ENCODE data around the gene PRUNE1.

The PRUNE1 gene

DNA sequence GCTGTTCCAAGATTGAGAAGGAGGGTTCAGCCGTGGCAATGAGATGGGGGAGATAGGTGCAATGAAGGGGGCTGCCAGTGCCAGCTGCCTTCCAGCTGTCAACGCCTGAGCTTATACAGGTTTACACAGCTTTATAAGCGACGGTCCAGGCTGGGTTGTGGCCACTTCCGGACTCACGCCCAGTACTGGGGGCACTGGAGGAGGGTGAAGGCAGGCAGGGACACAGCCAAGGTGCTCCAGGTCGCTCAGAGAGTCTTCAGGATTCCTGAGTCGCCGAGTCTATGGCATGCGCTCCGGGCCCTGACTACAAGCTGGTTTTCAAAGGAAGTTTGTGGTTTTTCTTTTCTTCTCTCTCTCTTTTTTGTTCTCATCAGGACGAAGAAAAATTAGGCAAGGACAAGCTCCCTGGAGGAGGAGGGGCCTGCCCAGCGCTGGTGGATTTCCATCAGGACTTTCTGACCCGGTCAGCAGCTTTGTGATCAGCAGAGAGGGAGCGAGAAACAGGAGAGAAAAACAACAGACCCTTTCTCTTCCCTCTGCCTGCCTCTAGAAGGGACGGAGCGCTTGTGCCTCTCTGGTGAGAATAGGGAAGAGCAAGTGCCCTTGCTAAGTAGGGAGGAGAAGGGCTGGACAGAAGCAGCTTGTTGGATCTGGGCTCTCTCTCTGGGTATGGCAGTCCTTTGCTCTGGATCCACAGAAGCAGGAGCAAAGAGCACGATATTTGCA, 1.8 kb upstream of the PRUNE1 start, which contains the start of gene MINDY1:
MINDY1 (minus strand) TSS at position 576 of the 726 bp plus-strand sequence. CDS start 4,285 bp downstream, outside the sequence.
- peak; percentile 41 to 80 for DNase-seq

DNA sequence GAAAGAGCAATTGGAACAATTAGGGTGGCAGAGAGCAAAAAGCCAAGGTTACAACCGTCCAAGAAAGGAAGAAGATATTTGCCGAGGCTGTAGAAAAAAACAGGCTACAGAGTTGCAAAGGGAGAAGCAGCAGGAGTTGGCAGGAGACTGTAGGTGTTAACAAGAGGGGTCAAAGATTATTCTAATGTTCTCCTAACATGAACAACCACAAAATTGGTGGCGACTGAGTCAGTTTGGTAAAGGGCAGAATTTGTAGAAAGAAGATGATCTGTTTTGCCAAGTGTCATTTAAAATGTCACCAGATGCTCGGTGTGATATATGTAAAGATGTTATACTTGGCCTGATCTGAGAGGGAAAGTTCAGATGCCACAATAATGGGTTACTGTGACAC, 401 bp upstream of the PRUNE1 start:
- DNase-seq: no peak

DNA sequence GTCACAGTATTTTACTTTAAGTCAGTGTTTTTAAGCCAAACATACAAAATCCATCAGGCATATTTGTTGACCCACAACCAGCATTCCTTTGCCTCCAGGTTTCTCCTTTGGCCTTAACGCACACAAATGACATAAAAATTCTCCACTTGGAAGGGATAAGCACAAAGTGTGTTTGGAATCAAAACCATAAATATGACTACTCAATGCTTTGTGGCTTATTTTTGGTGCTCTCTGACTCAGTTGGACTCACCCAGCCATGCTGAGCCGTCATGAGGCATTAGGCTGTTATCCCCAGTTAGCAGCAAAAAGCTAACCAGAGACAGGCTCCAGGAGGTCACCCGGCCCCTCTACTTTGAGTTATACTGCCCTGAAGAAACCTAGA, 948 bp downstream of the PRUNE1 start:
- DNase-seq: no peak

DNA sequence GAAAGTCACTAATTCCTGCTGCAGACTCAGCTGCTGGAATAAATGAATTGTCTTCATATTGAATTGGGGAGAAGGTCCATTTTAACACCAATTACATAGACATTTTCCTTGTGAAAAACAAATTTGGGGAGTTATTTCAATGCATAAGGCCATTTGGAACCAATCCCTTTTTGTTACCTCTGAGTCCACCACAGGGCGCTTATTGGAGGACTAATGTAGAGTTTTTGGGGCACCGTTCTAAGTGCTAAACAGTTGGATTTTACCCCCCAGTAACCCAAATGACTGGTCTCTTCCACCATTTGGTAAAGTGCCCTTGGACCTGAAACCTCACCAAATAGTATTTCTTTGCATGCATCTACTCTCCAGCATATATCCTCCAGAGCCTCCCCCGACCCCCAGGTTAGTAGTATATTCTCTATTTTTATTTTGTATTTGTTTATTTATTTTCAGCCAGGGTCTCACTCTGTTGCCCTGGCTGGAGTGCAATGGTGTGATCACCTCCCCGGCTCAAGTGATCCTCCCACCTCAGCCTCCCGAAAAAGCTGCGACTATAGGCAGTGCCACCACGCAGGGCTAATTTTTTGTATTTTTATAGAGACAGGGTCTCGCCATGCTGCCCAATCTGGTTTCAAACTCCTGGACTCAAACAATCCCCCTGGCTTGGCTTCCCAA, 1.6 kb downstream of the PRUNE1 start:
- no peak for DNase-seq

DNA sequence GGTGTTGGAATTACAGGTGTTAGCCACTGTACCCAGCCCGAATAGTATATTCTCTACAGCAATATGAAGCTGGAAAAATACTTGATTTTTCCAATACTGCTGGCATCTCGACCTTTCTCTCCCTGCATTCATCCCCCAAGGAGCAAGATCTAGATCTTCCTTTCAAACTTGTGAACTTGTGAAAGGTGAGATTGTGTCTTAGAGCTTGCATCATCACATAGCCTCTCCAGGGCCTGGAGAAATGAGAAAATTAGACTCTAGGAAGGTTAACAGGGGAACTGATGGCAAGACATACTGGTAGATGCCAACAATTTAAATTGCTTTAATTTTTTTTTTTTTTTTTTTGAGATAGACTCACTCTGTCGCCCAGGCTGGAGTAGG, 2.1 kb downstream of the PRUNE1 start:
- DNase-seq: no peak

DNA sequence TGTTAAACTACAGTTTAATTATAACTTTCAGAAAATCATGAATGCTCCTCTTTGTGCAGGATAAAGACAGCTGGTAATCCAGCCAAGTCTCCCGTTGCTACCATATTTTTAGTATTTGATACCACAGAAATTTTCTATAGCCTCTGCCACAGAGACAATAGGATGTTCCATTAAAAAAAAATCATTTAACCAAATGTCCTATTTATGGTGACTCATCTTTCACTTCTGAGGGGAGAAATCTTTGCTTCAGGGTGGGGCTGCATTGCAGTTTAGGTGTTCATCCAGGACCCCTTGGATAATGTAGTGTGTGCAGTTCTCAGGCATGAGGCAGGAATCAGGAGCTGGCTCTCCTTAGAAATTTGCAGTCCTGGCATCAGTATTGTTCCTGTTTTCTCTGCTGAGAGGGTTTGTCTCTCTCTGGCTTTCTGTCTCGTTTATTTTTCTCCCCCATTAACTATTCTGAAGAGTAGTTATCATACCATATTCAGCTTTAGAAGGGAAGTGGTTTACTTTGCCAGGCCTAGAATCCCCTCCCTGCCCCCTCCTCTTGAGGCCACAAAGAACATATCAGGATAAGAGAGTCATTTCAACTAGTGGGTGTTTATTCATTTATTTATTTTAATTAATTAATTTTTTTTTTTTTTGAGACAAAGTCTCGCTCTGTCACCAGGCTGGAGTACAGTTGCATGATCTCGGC, 3.1 kb downstream of the PRUNE1 start:
- no peak for DNase-seq

DNA sequence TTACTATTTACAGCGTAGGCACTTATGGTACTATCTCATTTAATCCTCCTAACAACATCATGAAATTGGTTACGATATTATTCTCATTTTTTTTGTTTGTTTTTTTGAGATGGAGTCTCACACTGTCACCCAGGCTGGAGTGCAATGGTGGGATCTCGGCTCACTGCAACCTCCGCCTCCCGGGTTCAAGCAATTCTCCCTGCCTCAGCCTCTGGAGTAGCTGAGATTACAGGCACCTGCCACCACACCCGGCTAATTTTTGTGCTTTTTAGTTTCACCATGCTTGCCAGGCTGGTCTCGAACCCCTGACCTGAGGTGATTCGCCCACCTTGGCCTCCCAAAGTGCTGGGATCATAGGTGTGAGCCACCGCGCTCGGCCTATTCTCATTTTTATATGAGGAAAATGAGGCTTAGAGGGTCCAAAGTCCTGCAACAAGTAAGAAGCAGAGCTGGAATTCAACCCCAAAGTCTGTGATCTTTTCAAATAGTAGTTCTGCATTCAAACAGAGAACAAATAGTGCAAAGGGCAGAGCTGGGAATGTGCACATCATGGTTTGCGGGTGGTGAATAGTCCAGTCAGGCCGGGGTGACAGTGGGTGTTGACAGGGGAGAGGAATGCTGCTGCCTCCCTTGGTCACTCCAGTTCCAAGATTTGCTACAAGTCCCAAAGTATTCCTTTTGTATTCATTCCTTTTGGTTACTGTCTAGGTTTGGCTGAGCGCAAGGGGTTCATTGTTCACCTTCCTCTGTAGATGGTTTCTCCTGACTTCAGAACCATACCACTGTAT, 4.6 kb downstream of the PRUNE1 start:
- no peak for DNase-seq

DNA sequence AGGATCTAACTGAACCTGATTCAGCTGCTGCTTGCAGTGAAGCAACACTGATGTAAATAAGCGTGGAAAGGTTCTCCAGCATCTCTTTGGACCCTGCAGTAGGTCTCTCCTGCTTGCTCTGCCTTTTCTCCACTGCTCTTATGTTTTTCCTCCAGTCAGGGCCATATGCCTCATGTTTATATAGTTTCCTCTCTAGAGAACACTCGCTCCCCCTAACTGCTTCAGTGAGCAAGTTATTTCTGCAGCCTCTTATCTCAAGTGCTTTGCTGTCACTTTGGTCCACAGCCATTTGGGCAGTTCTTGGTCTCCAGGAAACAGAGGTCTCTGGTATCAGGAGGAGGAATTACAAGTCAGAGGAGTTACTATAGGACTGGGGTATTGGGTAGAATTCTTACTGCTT, 5.3 kb downstream of the PRUNE1 start:
- no peak for DNase-seq

DNA sequence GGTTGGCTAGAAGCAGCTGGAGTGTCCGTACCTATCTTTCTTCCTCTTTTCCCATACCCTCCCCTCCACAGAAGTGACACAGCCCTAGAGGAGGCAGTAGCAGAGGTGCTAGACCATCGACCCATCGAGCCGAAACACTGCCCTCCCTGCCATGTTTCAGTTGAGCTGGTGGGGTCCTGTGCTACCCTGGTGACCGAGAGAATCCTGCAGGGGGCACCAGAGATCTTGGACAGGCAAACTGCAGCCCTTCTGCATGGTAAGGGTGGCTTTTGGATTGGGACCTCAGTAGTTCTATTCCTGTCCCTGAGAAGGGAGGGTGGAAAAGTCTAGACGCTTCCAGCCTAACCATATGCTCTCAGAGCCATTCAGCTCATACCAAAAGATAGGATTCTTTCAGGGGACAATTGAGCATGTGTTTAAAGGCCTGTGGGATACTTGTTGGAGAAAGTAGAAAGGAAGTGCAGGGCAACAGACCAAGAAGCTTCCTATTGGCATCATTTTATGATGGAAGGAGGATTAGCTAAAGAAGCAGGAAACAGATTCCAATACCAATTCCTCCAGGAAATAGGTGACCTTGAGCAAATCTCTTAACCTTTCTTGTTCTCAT, 16.4 kb downstream of the PRUNE1 start:
- DNase-seq: peak in 1 of 2 experiments; percentile 21

DNA sequence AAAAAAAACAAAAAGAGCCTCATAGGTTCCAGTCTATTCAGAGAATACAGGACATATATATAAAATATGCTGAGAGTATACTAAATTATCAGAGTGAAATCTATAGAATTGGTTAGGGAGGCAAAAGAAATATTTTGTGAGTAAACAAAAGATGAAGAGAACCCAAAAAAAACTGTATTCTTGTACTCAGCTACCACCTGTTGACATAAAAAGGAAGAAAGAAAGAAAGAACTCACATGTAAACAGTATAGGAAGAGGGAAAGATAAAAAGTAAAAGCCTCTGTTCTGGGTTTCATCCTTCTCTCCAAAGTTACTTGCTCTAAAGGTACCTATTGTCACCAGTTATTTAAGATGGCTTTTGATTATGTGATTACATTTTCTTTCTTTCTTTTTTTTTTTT, 18.2 kb downstream of the PRUNE1 start:
- DNase-seq: no peak

DNA sequence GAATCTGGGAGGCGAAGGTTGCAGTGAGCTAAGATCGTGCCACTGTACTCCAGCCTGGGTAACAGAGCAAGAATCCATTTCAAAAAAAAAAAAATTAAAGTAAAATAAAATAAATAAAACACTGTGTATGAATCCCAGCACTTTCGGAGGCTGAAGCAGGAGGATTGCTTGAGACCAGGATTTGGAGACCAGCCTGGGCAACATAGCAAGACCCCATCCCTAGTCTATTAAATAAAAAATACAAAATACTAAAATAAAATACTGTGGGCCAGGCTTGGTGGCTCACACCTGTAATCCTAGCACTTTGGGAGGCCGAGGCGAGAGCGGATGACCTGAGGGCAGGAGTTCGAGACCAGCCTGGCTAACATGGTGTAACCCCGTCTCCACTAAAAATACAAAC, 23.9 kb downstream of the PRUNE1 start:
- DNase-seq: no peak

DNA sequence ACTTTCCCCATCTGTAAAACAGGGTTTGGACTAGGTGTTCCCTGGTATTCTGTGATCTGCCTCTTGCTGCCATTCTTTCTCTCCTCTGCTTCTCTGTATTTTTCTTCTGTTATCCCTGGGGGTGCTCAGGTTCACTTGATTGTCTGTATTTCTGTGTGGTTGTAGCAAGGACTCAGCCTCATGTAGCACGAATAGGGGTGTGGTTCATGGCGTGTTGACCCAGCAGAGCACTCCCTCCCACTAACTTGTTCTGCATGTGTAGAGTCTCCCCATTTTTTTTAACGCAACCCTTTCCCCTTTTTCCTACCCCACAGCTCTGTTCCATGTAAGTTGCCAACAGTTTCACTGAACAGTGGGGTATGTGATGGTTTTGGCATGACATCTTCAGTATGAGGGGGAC, 26.9 kb downstream of the PRUNE1 start:
- DNase-seq: no peak

DNA sequence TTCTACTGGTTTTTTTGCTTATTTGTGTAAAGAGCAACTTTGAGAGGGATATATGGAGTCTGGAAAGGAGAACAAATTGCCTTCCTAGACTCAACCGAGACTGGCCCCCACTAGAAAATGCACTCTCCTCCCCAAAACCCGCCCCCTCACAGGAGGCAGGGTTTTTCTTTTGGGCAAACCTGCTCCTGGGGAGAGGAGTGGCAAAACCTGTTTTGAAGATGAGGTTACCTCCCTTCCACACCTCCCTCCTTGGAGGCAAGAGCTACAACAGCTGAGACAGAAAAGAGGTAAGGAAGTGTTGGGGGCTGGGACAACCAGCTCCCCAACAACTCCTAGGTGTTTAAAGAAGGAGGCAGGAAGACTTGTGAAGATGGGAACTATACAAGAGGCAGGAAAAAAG, 28.1 kb downstream of the PRUNE1 start, which contains the start of gene BNIPL:
BNIPL (plus strand) TSS at position 231 of the 400 bp plus-strand sequence; CDS start at position 371, 140 bp downstream.
- DNase-seq: no peak

DNA sequence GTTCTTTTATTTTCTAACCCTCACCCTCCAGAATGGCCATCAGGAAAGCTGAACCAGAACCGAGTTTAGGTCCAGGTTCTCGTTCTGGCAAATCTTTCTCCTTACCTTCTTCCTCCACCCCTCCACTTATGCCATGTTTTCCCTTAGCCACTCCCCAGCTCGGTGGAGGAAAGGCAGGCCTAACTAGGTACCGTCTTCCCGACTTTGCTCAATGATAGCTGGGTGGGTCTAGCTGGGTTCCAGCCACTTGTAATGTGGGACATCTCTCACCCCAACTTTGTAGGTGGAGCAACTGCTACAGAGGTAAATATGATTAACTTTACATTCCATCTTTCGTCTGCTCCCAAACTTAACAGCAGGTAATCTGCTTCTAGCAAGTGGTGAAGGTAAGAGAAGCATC, 28.8 kb downstream of the PRUNE1 start:
- no peak for DNase-seq

DNA sequence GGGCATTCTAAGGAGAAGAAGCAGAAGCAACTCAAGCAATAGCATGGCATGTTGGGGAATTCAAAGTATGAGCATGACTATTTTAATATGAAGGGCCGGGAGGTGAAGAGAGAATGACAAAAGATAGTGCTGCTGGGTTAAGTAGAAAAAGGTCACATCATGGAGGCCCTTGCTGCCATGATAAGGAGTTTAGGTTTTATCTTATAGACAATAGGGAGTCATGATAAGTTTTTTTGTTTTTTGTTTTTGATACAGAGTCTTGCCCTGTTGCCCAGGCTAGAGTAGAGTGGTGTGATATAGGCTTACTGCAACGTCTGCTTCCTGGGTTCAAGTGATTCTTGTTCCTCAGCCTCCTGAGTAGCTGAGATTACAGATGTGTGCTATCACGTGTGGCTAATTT, 31.3 kb downstream of the PRUNE1 start:
- DNase-seq: no peak

DNA sequence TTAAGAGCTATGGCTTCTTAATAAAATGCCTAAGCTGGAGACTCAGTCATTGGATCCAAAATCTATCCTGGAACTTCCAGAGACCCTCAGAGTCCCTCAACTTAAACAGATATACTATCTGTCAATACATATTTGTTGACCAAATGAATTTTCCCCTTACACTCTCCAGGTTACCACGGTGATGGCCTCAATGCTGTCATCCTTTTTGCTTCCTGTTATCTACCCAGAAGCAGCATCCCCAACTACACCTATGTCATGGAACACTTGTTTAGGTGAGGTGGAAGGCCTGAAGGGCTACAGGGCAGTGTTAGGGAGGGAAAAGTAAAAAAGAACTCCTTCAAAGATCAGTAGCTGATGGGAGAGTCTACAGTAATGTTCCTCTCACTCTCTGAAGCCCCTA, 34.9 kb downstream of the PRUNE1 start:
- no peak for DNase-seq

DNA sequence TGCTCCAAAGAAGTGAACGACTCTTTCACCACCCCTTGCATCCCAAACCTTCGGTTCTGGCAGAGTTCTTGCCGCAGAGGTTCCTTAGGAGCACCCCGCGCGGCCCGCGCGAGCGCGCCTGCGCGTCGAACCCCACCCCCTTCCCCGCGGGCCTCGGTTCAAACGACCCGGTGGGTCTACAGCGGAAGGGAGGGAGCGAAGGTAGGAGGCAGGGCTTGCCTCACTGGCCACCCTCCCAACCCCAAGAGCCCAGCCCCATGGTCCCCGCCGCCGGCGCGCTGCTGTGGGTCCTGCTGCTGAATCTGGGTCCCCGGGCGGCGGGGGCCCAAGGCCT, 39.3 kb downstream of the PRUNE1 start, which contains the start of gene C1orf56:
C1orf56 (plus strand) TSS at position 161 of the 334 bp plus-strand sequence; CDS start at position 258, 97 bp downstream.
- peak in 1 of 2 experiments; percentile 35 for DNase-seq

DNA sequence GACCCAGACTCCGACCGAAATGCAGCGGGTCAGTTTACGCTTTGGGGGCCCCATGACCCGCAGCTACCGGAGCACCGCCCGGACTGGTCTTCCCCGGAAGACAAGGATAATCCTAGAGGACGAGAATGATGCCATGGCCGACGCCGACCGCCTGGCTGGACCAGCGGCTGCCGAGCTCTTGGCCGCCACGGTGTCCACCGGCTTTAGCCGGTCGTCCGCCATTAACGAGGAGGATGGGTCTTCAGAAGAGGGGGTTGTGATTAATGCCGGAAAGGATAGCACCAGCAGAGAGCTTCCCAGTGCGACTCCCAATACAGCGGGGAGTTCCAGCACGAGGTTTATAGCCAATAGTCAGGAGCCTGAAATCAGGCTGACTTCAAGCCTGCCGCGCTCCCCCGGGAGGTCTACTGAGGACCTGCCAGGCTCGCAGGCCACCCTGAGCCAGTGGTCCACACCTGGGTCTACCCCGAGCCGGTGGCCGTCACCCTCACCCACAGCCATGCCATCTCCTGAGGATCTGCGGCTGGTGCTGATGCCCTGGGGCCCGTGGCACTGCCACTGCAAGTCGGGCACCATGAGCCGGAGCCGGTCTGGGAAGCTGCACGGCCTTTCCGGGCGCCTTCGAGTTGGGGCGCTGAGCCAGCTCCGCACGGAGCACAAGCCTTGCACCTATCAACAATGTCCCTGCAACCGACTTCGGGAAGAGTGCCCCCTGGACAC, 39.8 kb downstream of the PRUNE1 start:
- peak; percentile 32 to 41 for DNase-seq

DNA sequence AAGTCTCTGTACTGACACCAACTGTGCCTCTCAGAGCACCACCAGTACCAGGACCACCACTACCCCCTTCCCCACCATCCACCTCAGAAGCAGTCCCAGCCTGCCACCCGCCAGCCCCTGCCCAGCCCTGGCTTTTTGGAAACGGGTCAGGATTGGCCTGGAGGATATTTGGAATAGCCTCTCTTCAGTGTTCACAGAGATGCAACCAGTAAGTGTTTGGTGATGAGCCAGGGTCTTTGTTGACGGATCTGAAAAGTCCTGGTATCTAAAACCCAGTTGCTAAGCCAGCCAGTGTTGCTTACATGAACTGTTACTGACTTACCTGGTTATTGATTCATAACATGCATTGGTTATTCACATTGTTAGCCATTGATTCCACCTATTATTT, 40.4 kb downstream of the PRUNE1 start:
- no peak for DNase-seq

DNA sequence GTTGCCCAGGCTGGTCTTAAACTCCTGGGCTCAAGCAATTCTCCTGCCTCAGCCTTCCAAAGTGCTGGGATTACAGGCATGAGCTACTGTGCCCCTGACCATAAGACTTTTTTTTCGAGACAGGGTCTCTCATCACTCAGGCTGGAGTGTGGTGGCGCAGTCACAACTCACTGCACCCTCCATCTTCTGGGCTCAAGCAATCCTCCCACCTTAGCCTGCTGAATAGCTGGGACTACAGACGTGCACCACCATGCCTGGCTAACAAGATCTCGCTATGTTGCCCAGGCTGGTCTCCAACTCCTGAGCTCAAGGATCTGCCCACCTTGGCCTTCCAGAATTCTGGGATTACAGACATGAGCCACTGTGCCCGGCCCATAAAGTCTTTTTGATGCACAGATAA, 41.2 kb downstream of the PRUNE1 start:
- DNase-seq: no peak

DNA sequence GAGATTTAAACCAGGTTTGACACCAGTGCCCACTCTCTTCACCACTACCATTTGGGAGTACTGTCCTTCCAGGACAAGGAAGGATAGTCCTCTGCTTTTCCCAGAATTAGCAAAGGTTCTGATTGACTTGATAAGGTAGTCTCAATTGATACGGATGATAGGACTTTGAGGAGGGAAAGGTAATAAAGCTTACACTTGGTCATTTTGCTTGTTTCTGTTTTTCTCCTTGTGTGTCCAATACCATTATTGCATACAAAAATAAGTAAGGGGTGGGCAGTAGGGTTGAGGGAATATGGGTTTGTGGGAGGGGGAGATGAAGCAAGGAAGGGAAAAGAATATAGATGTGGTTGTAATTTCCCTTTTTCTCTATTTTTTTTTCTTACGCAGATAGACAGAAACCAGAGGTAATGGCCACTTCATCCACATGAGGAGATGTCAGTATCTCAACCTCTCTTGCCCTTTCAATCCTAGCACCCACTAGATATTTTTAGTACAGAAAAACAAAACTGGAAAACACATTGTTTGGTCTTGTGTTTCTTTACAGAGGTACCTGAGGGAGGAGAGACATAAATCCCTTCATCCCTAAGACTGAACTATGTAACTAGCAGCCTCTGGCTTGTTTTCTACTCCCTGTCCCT, 41.9 kb downstream of the PRUNE1 start:
- no peak for DNase-seq
